Measurements from ENCODE around the gene OR51A4. TPM values are rescaled to one million over a fixed set of nuclear protein-coding genes. Genes with fewer than 3 reads are reported as not detected.
A peak's percentile ranks its signal among the peaks of the same experiment; 100 is the strongest.

The OR51A4 gene
- polyA plus RNA-seq (2011; rRNA removed), result not detected in 2 replicates
- polyA minus RNA-seq (2011; rRNA and poly(A)+ RNA removed), result not detected in 2 replicates

- Histone ChIP-seq H3K27me3 (ENCODE audit: control insufficient read depth, insufficient read depth, low read length) (no peaks in the 10 kb centered on the region), H3K27ac (ENCODE audit: low read depth, low read length) (no peak within 1 kb of the TSS), H3K4me3 (ENCODE audit: low read depth, low read length) (no peak within 1 kb of the TSS), H3K9me3 (ENCODE audit: control insufficient read depth, insufficient read depth, low read length) (no peaks in the 10 kb centered on the region)
- CTCF ChIA-PET, result interaction anchor here (1.2 kb wide), 1 partner anchor 176 kb away, joined by 3 read pairs; no protein-coding TSS in a partner anchor
- no peak for DNase-seq (ENCODE audit: low read depth, low spot score)
- TF ChIP-seq, protein P1, sequence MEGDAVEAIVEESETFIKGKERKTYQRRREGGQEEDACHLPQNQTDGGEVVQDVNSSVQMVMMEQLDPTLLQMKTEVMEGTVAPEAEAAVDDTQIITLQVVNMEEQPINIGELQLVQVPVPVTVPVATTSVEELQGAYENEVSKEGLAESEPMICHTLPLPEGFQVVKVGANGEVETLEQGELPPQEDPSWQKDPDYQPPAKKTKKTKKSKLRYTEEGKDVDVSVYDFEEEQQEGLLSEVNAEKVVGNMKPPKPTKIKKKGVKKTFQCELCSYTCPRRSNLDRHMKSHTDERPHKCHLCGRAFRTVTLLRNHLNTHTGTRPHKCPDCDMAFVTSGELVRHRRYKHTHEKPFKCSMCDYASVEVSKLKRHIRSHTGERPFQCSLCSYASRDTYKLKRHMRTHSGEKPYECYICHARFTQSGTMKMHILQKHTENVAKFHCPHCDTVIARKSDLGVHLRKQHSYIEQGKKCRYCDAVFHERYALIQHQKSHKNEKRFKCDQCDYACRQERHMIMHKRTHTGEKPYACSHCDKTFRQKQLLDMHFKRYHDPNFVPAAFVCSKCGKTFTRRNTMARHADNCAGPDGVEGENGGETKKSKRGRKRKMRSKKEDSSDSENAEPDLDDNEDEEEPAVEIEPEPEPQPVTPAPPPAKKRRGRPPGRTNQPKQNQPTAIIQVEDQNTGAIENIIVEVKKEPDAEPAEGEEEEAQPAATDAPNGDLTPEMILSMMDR (IDR thresholded peaks at IDR 0.05; ENCODE audit: low read depth, low read length), result no peak
- POLR2A ChIA-PET, result no interaction called here
Measured at GRCh38 chr11:4947505-4947904, at the start of gene OR51A4. OR51A4 (minus strand) TSS chr11:4947605; CDS start chr11:4947100, 505 bp downstream.

DNA sequence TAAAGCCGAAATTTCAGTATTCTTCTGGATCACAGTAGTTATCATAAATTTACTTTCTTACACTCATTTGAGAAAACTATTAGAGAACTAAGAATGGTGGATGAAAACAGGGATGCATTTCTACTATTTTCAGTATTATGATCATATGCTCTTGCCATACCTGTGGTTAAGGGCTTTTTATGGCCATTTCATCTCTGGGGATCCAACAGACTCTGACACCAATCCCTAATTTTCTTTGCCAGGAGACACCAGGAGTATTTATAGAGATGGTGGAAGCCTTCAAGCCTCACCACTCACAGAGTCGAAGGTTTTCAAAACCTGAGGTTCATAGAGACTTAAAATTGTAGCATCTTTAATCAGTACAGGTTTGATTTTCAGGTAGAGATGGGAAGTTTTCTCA is 47.1 kb upstream of the OR51A4 start, which contains the start of gene OR51L1:
OR51L1 (plus strand) TSS at position 301 of the 400 bp plus-strand sequence. CDS start 4,132 bp downstream, outside the sequence.
- POLR2A ChIA-PET, result no interaction called here
- DNase-seq (ENCODE audit: low read depth, low spot score), result no peak
- Histone ChIP-seq H3K27me3 (ENCODE audit: control insufficient read depth, insufficient read depth, low read length) (no peaks in the 10 kb centered on the region), H3K9me3 (ENCODE audit: control insufficient read depth, insufficient read depth, low read length) (no peaks in the 10 kb centered on the region), H3K4me3 (ENCODE audit: low read depth, low read length) (no peak within 1 kb of the TSS), H3K27ac (ENCODE audit: low read depth, low read length) (no peak within 1 kb of the TSS)
- CTCF ChIA-PET, result no interaction called here
- TF ChIP-seq, protein P1 (IDR thresholded peaks at IDR 0.05; ENCODE audit: low read depth, low read length), result no peak

DNA sequence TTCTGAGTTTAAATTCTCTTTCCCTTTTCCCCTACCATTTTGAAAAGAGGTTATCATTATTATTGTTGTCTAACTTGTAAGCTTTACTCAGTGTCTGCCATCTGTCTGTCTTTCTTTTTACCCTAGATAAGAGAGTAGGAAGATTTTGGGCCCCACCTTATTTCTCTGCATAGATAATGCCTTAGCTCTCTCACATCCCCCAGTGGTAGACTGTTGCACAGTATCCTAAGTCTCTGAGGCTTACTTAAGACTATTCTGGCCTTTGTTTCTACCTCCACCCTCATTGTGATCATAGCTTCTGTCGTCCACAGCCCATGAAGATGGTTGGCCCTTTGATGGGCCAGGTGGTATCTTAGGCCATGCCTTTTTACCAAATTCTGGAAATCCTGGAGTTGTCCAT is 43.7 kb upstream of the OR51A4 start:
- Histone ChIP-seq H3K4me3 (ENCODE audit: low read depth, low read length) (no peak overlapping the region), H3K27me3 (ENCODE audit: control insufficient read depth, insufficient read depth, low read length) (no peaks in the 10 kb centered on the region), H3K9me3 (ENCODE audit: control insufficient read depth, insufficient read depth, low read length) (no peaks in the 10 kb centered on the region), H3K27ac (ENCODE audit: low read depth, low read length) (no peak overlapping the region)
- POLR2A ChIA-PET, result no interaction called here
- CTCF ChIA-PET, result interaction anchor here (0.7 to 4.9 kb wide), 2 partner anchors 256 to 354 kb away, joined by 3 to 41 read pairs; partner anchors contain the start of gene OR51D1
- TF ChIP-seq, protein P1 (IDR thresholded peaks at IDR 0.05; ENCODE audit: low read depth, low read length), result peak; percentile 62
- DNase-seq (ENCODE audit: low read depth, low spot score), result no peak

DNA sequence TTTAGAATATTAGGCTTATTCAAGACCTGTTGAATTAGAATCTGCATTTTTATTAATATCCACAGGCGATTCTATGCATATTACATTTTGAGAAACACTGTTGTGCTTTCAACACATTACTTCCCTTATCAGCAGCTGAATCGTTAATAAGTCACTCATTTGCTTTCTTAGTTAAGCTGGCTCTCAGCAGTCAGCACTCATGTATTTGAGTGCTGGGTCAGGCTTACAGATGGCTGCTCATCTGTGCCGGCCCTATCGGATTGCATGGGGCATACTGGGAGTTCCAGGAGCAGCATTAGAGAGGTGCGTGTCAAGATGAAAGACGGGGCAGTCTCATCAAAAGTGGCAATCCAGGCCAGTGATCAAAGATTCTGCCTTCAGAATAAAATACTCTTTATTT is 36.4 kb upstream of the OR51A4 start:
- TF ChIP-seq, protein P1 (IDR thresholded peaks at IDR 0.05; ENCODE audit: low read depth, low read length), result no peak
- no peak overlapping the region for H3K27ac ChIP-seq (ENCODE audit: low read depth, low read length)
- ChIA-PET POLR2A (no interaction called here), CTCF (interaction anchor here (1.6 kb wide), 1 partner anchor 347 kb away, joined by 5 read pairs; the partner anchor contains the start of gene OR51D1)
- no peak for DNase-seq (ENCODE audit: low read depth, low spot score)
- no peaks in the 10 kb centered on the region for H3K9me3 ChIP-seq (ENCODE audit: control insufficient read depth, insufficient read depth, low read length)
- no peak overlapping the region for H3K4me3 ChIP-seq (ENCODE audit: low read depth, low read length)
- H3K27me3 ChIP-seq (ENCODE audit: control insufficient read depth, insufficient read depth, low read length), result no peaks in the 10 kb centered on the region

DNA sequence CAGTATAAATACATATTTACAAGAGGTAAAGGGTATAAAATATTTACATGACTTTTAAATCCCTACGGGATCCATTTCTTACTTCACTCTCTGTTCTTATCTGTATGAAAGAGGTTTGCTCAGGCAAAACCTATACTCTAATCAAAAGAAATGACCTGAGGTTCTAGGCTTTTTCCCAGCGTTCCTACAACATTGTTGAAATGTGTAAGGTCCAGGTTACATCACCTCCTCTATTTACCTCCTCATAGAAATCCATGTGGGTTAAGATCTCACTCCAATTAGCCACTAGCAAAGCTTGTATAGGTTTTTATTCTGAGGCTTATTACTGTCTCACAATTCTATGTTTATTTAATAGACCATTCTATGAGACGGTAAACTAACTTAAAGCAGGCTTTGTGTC is 35.3 kb upstream of the OR51A4 start:
- Histone ChIP-seq H3K9me3 (ENCODE audit: control insufficient read depth, insufficient read depth, low read length) (no peaks in the 10 kb centered on the region), H3K27me3 (ENCODE audit: control insufficient read depth, insufficient read depth, low read length) (no peaks in the 10 kb centered on the region), H3K4me3 (ENCODE audit: low read depth, low read length) (no peak overlapping the region), H3K27ac (ENCODE audit: low read depth, low read length) (no peak overlapping the region)
- TF ChIP-seq, protein P1 (IDR thresholded peaks at IDR 0.05; ENCODE audit: low read depth, low read length), result no peak
- ChIA-PET CTCF (no interaction called here), POLR2A (no interaction called here)
- no peak for DNase-seq (ENCODE audit: low read depth, low spot score)

All from AG04450 (cell line).